CD4-positive, alpha-beta T cell treated with Interleukin-4 for 4 hours (primary cell): ENCODE data around the gene KIAA1958.
"Not testable (repeated sequence)": the region's sequence is repeated elsewhere in the genome, so short reads cannot be mapped to it uniquely, and the experiment has no call there.

ENCODE experiments used
- DNase-seq: peaks from one replicate; pipeline ENCODE4 v3.0.0-alpha.2; 2020

Gene KIAA1958

DNA sequence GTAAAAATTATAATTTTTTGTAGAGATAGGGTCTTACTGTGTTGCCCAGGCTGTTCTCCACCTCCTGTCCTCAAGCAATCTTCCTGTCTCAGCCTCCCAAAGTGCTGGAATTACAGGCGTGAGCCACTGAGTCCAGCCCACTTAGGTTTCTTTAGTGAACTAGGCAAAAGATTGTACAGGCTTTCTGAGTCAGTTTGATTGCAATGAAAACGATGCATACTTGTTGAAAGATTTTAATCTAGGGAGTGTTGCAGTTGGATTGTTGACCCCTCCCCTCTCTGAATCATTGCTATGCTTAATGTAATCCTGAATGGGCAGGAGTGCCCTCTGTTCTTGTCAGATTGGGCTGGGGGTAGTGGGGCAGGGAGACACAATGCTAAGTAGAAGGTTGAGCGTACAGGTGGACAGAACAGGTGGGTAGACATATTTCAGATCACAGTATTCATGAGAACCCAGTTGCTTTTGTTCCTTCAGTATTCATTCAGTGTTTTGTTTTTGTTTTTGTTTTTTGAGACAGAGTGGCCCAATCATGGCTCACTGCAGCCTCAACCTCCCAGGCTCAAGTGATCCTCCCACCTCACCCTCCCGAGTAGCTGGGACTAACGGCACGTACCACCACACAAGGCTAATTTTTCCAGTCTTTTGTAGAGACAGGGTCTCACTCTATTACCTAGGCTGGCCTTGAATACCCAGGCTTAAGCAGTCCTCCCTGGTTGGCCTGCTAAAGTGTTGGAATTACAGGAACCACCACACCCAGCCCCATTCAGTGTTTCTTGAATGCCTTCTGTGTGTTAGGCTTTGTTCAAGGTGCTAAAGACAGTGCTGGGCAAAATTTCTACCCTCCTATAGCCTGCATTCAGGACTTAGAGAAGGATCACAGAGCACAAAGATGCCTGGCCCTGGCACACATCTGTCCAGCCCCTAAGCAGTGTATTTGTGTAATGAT lies 70.1 kb downstream of the KIAA1958 start:
- no peak for DNase-seq

DNA sequence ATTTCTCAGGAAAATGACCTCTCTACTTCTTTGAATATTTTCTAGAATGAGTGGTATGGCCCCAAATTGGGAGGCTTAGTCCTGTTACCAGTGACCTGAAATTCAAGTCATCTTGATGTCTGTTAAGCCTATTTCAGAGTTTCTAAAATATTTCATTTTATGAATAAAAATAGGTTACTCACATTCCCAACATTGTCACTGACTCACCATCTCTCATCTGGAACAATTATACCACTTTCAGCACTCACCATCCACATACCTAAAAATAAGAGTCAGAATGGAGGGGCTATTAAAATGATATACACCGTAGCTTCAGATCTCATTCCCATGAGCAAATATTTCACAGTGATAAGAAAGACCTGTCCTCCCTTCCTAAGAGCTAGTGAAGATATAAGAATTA lies 71.8 kb downstream of the KIAA1958 start:
- no peak for DNase-seq

DNA sequence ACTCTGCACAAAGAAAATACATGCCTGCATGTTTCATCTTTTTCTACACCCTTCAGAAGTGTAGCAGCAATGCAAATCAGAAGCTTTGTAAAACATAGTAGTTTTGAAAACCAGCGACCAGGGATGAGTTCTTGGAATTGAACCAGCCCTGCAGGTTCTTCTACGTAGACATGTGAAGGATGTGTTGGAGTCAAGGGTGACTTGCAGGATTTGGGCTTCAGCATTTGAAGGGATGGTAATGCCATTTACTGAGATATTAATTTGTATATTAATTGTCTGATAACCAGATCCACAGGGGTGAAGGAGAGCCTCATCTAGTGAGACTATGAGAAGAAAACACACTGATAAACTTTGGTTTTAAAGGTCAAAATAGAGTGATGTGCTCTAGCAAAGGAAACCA lies 72.4 kb downstream of the KIAA1958 start:
- no peak for DNase-seq

DNA sequence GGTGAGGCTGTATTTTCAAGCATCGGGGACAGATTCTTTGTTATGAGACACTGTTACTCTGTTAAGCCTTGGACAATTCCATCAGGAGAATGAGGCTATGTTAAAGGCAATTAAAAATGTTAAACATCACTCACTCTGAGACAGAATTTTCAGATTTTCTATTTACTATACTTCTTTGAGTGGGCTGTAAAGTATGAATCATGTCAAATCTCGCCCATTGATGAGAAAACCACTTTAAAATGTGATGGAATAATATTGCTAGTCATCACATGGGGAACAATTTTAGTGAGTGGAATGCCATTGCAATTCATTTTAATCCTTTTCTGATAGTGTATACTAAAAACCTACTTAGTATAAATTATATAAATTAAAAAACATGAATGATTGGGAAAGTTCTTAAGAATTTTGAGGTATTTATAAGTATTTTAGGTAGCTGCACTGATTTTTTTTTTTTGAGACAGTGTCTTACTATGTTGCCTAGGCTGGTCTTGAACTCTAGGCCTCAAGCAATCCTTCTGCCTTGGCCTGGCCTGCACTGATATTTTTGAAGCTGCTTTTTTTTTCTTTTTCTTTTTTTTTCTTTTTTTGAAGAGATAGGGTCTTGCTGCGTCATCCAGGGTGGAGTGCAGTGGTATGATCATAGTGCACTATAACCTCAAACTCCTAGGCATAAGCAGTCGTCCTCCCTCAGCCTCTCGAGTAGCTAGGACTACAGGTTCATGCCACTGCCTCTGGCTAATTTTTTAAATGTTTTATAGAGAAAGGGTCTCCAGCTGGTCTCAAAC lies 73.2 kb downstream of the KIAA1958 start:
- DNase-seq, result no peak

DNA sequence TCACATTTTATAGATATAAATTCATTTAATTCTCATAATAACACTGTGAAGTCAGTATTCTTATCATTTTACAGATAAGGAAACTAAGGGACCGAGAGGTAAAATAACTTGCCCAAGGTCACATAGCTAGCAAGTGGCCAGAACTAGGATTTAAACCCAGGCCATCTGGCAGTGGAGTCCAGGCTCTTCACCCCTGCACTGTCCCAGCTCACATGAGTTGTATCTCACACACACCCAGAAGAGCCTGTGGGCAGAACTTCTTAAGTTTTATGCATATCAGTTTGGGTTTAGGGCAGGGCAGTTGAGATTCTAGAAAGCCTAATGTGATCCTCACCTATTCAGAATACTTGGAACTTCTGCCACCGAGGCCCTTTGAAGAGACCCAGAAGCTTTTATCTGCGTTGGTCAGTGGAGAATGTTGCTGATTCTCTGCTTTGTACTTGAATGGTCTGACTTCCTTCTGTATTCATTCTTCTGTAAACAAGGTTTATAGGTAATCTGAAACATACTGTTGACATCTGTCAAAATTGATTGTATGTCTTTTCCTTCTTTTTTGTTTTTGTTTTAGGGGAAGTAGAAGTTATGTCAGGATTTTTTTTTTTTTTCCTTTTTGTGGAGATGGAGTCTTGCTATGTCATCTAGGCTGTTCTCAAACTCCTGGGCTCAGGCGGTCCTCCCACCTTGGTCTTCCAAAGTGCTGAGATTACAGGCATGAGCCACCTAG lies 75.8 kb downstream of the KIAA1958 start:
- no peak for DNase-seq

DNA sequence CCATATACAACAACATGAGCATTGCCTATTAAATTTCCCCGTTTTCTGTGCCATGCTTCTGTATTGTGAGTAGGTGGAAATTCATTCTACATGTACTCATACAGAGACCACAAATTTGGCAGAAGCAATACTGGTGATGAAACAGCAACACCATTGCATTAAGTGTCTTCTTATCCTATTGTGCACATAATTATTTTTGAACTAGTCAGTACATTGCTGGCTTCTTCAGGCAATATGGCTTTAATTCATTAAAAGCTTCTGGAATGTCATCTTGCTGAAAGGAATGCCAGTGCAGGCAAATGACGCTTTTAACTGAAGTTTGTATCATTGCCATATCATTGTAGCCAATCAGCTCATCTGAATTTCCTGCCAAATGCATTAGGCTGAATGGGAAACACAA lies 82.6 kb downstream of the KIAA1958 start:
- no peak for DNase-seq

DNA sequence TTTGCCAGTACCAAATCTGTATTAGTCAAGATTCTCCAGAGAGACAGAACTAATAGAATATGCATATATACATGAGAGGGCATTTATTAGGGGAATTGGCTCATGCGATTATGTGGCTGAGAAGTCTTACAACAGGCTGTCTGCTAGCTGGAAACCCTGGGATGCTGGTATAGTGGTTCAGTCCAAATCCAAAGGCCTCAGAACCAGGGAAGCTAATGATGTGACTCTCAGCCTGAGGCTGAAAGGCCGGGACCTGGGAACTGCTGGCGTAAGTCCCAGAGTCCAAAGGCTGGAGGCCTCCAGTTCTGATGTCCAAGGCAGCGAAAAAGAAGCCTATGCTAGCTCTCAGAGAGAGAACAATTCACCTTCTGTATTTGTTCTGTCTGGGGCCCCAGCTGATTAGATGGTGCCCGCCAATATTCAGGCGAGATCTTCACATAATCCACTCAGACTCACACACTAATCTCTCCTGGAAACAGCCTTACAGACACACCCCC lies 84.1 kb downstream of the KIAA1958 start:
- no peak for DNase-seq

DNA sequence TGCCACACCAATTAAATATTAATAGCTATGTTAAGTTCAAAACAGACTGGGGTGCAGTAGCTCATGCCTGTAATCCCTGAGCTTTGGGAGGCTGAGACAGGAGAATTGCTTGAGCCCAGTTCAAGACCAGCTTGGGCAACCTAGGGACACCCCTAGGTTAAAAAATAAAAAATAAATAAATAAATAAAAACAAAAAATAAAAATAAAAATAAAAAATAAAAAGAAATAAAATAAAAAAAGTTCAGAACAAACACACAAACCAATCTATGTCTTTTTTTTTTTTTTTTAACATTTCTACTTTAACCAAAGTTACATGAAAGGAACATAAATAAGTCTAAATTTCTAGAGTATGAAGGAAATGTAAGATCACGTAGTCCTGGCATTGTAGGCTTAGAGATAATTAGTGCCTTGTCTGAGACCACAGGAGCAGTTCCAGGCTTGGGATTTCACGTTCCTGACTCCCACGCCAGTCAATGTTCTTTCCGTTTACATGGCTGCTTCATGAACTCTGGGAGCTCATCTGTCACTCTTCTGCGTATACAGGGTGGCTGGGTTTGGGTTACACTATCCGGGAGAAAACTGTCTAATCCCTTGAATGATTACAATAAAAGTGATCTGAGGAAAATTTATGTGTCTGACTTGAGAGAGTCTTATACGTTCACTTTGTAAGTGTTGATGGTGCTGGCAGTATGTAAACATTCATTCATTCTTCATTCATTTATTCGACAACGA lies 85.2 kb downstream of the KIAA1958 start:
- no peak for DNase-seq

DNA sequence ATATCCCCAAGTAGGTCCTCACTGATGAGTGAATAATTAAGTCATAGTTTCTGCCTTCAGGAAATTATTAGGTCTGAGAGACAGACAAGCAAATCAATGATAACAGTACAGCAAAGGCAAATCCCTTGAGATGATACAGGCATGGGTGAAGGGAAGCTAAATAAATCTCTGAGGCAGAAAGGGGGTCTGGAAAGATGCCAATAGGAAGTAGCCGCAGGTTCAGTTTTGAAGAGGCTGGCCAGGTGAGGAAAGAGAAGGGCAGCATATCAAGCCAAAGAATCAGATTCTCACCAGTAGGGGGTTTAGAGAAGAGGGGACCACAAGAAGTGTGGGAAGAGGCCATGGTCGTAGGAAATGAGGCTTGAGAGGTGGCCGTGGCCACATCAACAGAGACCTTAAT lies 85.8 kb downstream of the KIAA1958 start:
- no peak for DNase-seq

DNA sequence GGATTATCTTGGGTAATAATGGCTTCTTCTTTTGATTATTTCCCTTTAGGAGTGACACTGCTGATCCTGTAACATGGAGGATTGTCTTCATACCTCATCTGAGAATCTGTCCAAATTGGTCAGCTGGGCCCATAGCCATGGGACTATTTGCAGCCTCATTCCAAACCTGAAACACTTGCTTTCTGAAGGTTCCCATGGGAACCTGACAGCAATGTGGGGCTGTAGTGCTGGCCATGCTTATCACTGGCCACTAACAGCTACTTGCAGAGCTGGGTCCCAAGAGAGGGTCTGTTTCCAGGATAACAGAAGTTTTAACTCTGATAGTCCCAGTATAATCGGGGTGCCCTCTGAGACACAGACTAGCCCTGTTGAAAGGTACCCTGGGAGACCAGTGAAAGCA lies 87.4 kb downstream of the KIAA1958 start:
- DNase-seq, result no peak

DNA sequence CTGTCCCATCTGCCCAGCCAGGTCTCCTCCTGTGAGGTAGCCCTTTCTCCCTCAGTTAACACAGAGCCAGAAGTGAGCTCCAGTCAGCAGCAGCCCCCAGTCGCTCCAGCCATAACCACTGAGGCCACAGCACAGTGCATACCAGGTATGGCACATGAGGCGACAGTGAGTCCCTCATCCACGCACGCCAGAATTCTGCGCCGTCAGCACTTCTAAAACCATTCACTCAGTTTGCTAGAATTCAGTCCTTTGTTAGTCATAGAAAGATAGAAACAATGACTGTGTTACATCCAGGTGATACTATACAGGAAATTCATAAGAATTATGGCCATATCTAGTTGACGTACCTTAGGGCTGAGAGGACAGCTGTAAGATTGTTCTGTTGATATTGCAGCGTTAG lies 88.5 kb downstream of the KIAA1958 start:
- DNase-seq, result no peak

DNA sequence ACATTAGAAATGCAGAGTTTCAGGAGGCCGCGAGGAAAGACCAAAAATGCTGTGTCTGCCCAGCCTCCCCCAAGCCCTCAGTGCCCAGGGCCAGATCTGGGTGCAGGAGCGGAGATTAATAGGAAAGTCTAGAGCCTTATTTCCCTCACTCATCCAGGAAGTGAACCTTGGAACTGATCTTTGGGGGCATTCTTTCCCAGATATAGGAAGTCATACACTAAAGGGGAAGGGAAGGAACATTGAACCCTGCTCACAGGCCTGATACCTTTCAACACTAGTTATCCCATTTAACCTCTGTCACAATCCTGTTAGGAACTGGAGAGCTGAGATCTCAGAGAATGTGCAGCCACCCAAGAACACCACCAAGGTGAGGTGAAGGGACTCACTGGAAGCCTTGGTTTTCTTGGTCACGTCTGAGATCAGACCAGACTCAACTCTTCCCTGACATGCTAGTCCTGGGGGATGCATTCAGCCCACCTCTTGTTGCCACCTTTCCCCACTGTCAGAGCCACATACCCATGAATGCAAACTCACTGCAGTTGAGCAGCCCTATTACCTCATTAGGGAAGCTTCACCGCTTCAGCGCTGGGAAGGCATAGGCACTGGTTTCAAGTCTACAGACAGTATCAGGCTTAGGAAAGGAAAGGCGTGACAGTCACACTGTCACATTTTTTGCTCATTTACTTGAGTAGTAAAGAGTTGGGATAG lies 95.0 kb downstream of the KIAA1958 start:
- DNase-seq, result no peak

DNA sequence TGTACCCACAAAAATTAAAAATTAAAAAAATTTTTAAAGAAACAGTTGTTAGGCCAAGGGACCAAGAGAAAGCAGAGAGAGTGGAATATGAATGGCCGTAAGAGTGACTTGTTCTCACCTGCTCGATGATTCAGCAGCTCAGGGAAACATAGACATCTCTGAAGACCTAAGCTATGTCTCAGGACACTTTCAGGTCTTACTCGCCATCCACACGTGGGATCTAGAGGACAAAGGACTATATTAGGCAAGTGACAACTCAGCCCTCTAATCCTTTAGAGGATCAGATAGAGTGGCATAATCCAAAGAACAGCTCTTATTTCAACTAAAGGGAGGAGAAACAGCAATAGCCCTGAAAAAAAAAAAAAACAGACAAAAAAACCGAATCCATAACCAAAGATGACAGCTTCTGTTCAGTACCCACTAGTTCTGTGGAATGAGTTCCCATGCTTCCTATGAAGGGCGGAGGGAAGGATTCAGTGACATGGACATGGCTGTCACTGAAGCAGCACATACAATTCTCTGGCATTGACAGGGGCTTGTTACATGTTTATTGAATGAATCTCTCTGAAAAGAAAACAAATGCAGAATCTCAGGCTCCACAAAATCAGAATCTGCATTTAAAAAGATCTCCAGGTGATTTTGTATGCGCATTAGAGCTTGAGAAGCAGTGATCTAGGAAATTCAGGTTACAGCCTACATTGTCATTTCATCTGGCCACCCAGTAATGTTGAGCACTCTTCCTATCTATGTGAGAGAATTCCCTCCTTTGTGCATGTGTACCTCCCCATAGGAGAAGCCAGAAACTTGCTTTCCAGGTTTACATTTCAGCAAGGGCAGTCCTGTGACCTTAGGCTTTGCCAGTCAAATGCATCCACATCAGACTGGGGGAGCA lies 96.0 kb downstream of the KIAA1958 start:
- DNase-seq, result no peak

DNA sequence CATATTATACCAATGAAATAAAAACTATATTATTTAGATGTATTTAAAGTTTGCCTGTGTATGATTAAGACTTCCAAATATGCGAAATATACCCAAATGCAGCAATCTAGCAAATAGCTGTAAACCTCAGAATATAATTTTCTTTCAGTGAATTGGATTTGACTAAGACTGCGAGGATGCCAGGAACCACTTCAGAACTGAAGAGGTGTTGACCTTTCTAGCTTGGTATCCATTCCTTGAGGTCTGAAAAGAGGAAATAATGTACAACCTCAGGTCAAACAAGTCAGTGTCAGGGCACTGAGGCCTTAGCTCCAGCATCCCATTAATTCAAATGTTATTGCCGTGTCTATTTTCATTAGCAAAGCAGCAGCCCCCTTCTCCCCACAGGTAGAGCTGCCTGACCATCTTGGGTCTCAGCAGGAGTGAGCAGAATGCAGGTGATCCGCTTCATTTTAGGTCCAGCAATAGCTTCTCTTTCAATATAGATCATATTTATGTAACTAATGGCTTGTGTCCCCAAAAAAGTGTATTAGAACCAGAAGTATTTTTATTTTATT lies 100.0 kb downstream of the KIAA1958 start:
- no peak for DNase-seq

DNA sequence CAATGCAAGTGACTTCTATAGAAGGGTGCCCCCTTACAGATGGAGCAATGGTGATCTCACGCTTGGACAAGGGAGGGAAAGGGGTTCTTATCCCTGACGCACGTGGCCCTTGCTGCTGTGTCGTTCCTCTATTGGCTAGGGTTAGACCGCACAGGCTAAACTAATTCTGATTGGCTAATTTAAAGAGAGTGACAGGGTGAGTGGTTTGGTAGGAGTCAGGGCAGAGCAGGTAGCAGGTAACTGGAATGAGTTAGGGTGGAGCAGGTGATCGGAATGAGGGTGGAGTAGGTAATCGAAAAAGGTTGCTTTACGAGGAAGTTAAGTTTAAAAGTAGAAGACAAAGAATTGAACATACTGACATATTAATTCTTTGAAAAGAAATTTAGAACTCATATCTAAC lies 105.2 kb downstream of the KIAA1958 start:
- not testable (repeated sequence) for DNase-seq

DNA sequence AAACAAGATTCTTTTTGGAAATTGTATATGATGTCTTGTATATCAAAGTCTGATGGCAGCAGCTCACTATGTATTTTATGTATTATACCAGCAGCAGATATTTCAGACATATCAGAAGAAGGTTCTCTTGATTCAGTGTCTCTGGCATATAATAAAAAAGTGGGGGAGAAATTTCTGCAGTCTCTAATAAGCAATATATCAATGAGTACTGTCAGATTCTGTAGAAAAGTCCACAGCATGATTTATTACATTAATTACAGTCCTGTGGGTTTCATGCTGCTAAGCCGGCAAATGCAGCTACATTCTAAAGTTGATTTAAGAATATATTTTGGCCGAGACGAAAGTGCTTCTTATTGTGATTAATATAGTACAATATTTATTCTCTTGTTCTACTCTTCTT lies 113.1 kb downstream of the KIAA1958 start:
- no peak for DNase-seq

DNA sequence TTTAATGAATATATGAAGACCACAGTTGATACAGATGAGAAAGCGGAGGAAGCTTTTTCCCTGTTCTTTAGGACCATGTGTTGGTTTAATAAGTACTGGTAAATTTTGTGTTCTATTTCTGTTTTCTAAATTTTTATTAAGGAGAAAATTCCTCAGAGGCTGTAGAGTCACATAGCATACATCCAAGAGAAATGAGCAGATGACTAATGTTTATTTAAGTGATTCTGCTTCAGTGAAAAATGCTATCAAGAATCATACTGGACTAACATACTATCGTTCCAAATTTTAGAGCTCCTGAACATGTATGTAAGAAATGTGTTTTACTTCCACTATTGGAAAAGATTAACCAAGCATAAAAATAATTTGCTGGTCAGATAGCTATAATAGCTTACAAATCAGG lies 115.0 kb downstream of the KIAA1958 start:
- no peak for DNase-seq

DNA sequence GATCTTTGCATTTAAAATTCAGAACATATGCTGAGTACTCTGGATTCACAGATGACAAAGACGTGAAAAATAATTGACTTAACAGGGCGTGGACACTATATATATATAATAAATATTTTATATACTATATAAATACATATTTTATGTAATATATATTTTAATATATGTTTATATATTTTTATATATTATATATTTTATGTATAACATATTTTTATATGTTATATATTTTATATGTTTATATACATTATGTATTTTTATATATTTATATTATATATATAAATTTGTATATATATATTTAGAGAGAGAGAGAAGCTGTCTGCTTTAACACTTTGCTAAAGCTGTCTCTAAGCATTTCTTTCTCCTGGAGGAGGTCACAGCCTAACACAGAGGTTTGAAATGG lies 118.2 kb downstream of the KIAA1958 start:
- no peak for DNase-seq

DNA sequence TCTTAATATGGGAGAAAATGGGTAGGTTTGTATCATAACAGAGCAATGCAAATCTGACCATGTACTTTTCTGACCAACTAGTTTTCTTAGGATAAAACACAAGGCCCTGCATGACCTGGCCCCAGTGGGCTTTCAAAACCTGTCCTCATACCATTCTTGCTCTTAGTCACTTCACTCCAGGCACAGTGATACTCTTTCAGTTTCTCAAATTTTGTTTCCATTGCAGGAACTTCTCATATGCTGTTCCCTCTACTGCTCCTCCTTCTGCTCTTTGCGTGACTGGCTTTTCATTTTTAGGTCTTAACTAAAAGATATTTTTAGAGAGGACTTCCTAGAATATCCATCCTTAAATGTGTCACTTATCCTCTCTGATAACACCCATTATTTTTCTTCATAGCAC lies 118.9 kb downstream of the KIAA1958 start:
- no peak for DNase-seq

DNA sequence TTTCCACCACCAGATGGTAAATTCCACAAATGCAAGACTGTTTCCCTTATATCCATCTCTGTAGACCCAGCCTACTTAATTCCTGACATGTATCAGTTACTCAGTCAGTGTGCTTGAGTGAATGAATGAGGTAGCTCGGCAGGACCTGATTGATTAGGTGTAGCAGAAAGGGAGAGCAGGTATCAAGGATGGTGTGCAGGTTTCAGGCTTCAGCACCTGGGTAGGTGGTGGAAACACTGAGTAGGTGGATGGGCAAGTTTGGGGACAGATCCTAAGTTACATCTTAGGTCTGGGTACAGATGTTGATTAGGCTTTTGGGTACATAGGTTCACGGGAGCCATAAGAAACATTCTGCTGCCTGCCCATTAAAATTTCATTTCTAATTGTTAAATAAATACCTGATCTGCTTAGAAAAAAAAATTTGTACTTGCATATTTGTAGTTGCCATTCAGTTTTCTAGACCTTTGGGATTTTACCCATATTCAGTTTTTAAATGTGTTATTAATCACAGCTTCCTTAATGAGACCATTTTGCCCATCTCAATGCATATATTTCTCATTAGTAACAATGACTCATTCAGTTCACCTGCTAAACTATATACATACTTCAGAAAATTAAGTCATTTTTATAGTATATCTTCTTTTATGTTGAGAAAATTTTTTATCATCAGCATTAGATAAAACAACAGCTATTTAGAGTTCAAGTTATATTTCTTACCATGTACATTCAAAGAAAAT lies 119.5 kb downstream of the KIAA1958 start:
- DNase-seq, result no peak
